Spinal cord (tissue), 10 donors: ENCODE data around the gene TRPM4. TPM values are rescaled to one million over a fixed set of nuclear protein-coding genes. Genes with fewer than 3 reads are reported as not detected.
A peak's percentile ranks its signal among the peaks of the same experiment; 100 is the strongest.
"Not testable (repeated sequence)": the region's sequence is repeated elsewhere in the genome, so short reads cannot be mapped to it uniquely, and the experiment has no call there.

Source experiments
- DNase-seq, 6 donors: peaks; one replicate each; pipeline versions ENCODE4 v3.0.0 to v3.0.0-alpha.2; 2013 to 2015; ENCODE audit warnings: low spot score in 6 of 6, low read depth in 4 of 6
- H3K27ac ChIP-seq: one replicate; pipeline ENCODE4 v1.5.1; 2013; ENCODE audit warnings: low read depth, low read length, control low read depth
- H3K27me3 ChIP-seq: one replicate; pipeline ENCODE4 v1.6.1; 2013; ENCODE audit warnings: low read length; ENCODE audit not compliant: control insufficient read depth, insufficient read depth
- H3K36me3 ChIP-seq: one replicate; pipeline ENCODE4 v1.6.1; 2013; ENCODE audit warnings: low read length; ENCODE audit not compliant: control insufficient read depth, insufficient read depth
- H3K4me1 ChIP-seq: one replicate; pipeline ENCODE4 v1.6.1; 2013; ENCODE audit warnings: low read length; ENCODE audit not compliant: control insufficient read depth, insufficient read depth
- H3K4me3 ChIP-seq: one replicate; pipeline ENCODE4 v1.5.1; 2013; ENCODE audit warnings: low read depth, low read length, control low read depth
- H3K9me3 ChIP-seq: one replicate; pipeline ENCODE4 v1.6.1; 2013; ENCODE audit warnings: low read length; ENCODE audit not compliant: control insufficient read depth, insufficient read depth
- WGBS: methylation state at CpG from one replicate; pipeline ENCODE4 v1.1.5; 2013; ENCODE audit warnings: missing lambda C conversion rate; ENCODE audit not compliant: insufficient coverage; 5-methylcytosine and 5-hydroxymethylcytosine counted together
- polyA plus RNA-seq, 2 donors: library from polyadenylated mRNA; unstranded; fragments of 120-200 nt; gene quantifications; one replicate each; pipeline ENCODE4 v1.2.1, GENCODE V29; 2013; ENCODE audit not compliant: insufficient read length in 2 of 2
- total RNA-seq, 2 donors: library from RNA; depleted of rRNA in 1 of 2; stranded (reverse); fragments of 120-200 nt in 1 of 2; fragments of >200 nt in 1 of 2; gene quantifications; one replicate each; pipeline versions ENCODE4 v1.2.3 to v1.2.4, GENCODE V29; 2013 to 2014
- donor health status: healthy.

The TRPM4 gene
- total and polyA plus RNA-seq, 4 donors = 9.2 to 30.7 (median 15.1) TPM

DNA sequence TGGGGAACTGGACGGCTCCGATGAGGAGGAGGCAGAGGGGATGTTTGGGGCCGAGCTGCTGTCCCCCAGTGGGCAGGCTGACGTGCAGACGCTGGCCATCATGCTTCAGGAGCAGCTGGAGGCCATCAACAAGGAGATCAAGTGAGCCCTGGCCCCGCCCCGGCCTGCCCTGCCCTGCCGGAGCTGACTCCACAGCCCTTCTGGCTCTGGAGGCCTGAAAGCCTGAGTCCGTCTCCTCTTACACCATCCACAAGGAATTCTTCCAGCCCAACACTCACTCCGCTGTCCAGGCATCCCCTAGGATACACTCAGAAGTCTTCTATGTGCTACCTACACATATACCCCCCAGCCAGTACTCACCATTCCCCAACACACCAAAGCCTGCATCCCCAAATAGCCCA is 20.8 kb upstream of the TRPM4 start:
- Histone ChIP-seq H3K4me3 (no peak overlapping the region), H3K9me3 (no peaks in the 10 kb centered on the region), H3K27me3 (no peaks in the 10 kb centered on the region), H3K36me3 (peaks cover 72% of the 10 kb centered on the region), H3K4me1 (peaks cover 15% of the 10 kb centered on the region), H3K27ac (no peak overlapping the region)
- DNase-seq = no peak
- WGBS = 78% methylated on average over 8 of the region's 10 CpGs

DNA sequence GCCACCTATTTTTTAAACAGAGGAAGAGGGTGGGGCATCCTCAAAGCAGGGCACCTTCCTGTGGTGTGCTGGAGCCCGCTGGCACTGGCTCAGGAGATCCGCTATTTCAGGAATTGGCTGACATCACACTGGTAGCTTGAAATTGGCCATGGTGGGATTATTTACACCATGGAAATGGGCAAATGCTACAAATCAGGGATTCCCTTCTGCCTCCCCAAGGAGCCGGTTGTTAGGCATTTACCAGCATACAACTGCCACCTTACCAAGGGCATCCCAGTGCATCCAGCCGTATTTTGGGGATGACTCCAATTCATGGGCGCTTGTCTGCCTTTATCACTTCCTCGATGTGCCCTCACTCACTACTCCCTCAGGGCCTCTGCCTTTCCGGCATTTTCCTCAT is 16.6 kb upstream of the TRPM4 start:
- H3K9me3 ChIP-seq = no peaks in the 10 kb centered on the region
- 99% methylated on average over 5 of the region's 7 CpGs for WGBS
- H3K4me1 ChIP-seq = peaks cover 22% of the 10 kb centered on the region
- no peak for DNase-seq
- H3K27ac ChIP-seq = no peak overlapping the region
- H3K4me3 ChIP-seq = no peak overlapping the region
- no peaks in the 10 kb centered on the region for H3K27me3 ChIP-seq
- H3K36me3 ChIP-seq = peaks cover 45% of the 10 kb centered on the region

GRCh38 chr19:49141352-49141751 is 16.2 kb upstream of the TRPM4 start:
- WGBS = 88% methylated on average over 4 of the region's 6 CpGs
- DNase-seq = no peak
- H3K36me3 ChIP-seq = peaks cover 43% of the 10 kb centered on the region
- peaks cover 26% of the 10 kb centered on the region for H3K4me1 ChIP-seq
- no peaks in the 10 kb centered on the region for H3K9me3 ChIP-seq
- no peak overlapping the region for H3K4me3 ChIP-seq
- no peaks in the 10 kb centered on the region for H3K27me3 ChIP-seq
- no peak overlapping the region for H3K27ac ChIP-seq

- Histone ChIP-seq H3K9me3 (no peaks in the 10 kb centered on the region), H3K27me3 (no peaks in the 10 kb centered on the region), H3K4me3 (peak overlapping the region; percentile 77), H3K36me3 (peaks cover 31% of the 10 kb centered on the region), H3K4me1 (peaks cover 31% of the 10 kb centered on the region), H3K27ac (peak overlapping the region; percentile 10)
- DNase-seq = peak in 4 of 6 donors; percentile 85 to 98 (median 93)
- WGBS = 3% methylated on average over 21 of the region's 21 CpGs
Measured at GRCh38 chr19:49142866-49143335, 14.7 kb upstream of the TRPM4 start.

- 10% methylated on average over 27 of the region's 30 CpGs for WGBS
- Histone ChIP-seq H3K4me1 (peaks cover 46% of the 10 kb centered on the region), H3K27me3 (no peaks in the 10 kb centered on the region), H3K36me3 (peaks cover 20% of the 10 kb centered on the region), H3K27ac (peak overlapping the region; percentile 75), H3K4me3 (peak overlapping the region; percentile 27), H3K9me3 (no peaks in the 10 kb centered on the region)
- DNase-seq = peak in 2 of 6 donors; percentile 83 to 94
Measured at GRCh38 chr19:49145573-49146407, 11.8 kb upstream of the TRPM4 start.

GRCh38 chr19:49146408-49146770 is 11.2 kb upstream of the TRPM4 start:
- peaks cover 52% of the 10 kb centered on the region for H3K4me1 ChIP-seq
- H3K27ac ChIP-seq = peak overlapping the region; percentile 75
- not testable (repeated sequence) for H3K9me3 ChIP-seq, DNase-seq, H3K27me3 ChIP-seq
- H3K36me3 ChIP-seq = peaks cover 18% of the 10 kb centered on the region
- H3K4me3 ChIP-seq = peak overlapping the region; percentile 27
- 7% methylated on average over 6 of the region's 7 CpGs for WGBS

DNA sequence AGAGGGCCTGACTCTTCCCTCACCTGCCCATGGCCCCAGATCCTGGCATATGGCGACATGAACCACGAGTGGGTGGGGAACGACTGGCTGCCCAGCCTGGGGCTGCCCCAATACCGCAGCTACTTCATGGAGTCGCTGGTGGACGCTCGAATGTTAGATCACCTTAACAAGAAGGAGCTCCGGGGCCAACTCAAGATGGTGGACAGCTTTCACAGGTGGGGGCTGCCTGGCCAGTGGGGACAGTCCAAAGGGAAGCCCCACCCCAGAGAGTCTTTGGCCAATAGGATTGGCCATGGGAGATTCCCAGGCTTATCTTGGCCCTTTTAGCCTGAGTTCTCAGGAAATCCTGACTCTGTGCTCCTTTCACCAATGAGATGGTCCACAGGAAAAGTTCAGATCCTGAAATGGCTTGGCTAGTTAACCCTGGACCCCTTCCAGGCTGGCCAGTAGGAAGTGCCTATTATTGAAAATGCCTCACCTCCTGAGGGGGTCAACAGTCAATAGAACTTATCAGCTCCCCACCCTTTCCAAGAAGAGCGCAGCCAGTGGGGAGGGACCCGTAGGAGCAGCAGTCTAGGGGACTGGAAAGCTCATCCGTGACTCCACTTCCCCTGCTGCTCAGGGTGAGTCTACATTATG is 9.4 kb upstream of the TRPM4 start:
- 85% methylated on average over 10 of the region's 11 CpGs for WGBS
- Histone ChIP-seq H3K27me3 (no peaks in the 10 kb centered on the region), H3K4me3 (no peak overlapping the region), H3K27ac (no peak overlapping the region), H3K9me3 (no peaks in the 10 kb centered on the region), H3K4me1 (peaks cover 48% of the 10 kb centered on the region), H3K36me3 (peaks cover 12% of the 10 kb centered on the region)
- no peak for DNase-seq

GRCh38 chr19:49148784-49149651 is 8.6 kb upstream of the TRPM4 start:
- DNase-seq = peak in 5 of 6 donors; percentile 87 to 98 (median 93)
- H3K4me1 ChIP-seq = peaks cover 44% of the 10 kb centered on the region

GRCh38 chr19:49149652-49150105 is 7.9 kb upstream of the TRPM4 start:
- 0% methylated on average over 18 of the region's 23 CpGs for WGBS
- H3K36me3 ChIP-seq = peaks cover 12% of the 10 kb centered on the region
- H3K4me1 ChIP-seq = peaks cover 46% of the 10 kb centered on the region
- H3K27ac ChIP-seq = peak overlapping the region; percentile 93
- no peaks in the 10 kb centered on the region for H3K27me3 ChIP-seq
- peak in 5 of 6 donors; percentile 86 to 98 (median 88) for DNase-seq
- H3K4me3 ChIP-seq = peak overlapping the region; percentile 92
- H3K9me3 ChIP-seq = no peaks in the 10 kb centered on the region

More at GRCh38 chr19:49148784-49149651, 8.6 kb upstream of the TRPM4 start:
- 2% methylated on average over 49 of the region's 49 CpGs for WGBS
- H3K9me3 ChIP-seq = no peaks in the 10 kb centered on the region
- peaks cover 12% of the 10 kb centered on the region for H3K36me3 ChIP-seq
- peak overlapping the region; percentile 92 for H3K4me3 ChIP-seq
- no peaks in the 10 kb centered on the region for H3K27me3 ChIP-seq
- H3K27ac ChIP-seq = peak overlapping the region; percentile 93
